GM12878 (cell line): Measurements from ENCODE around the gene CORO7. TPM values are rescaled to one million over a fixed set of nuclear protein-coding genes. Genes with fewer than 3 reads are reported as not detected.

Experiments
- BHLHE40 ChIP-seq, 2 experiments: fragments of 450-650 bp in 1 of 2; IDR thresholded peaks; 2 replicates each; pipeline ENCODE4 v1.6.1; 2011 to 2017; ENCODE audit warnings: low read depth in 2 of 2, borderline replicate concordance in 1 of 2, improper control_type of control experiment in 1 of 2, low read length in 1 of 2, mild to moderate bottlenecking in 1 of 2
- CEBPB ChIP-seq, 2 experiments: fragments of 150-350 bp in 1 of 2; IDR thresholded peaks; 2 replicates each; pipeline ENCODE4 v1.6.1; 2012 to 2014; ENCODE audit warnings: low read depth in 2 of 2, low read length in 2 of 2, borderline replicate concordance in 1 of 2, inconsistent platforms in 1 of 2
- ESRRA ChIP-seq: IDR thresholded peaks from 2 replicates; pipeline ENCODE4 v1.6.1; 2012; ENCODE audit warnings: mild to moderate bottlenecking, low read length, improper control_type of control experiment
- EZH2 ChIP-seq: IDR thresholded peaks from 2 replicates; pipeline ENCODE4 v1.6.1; 2012; ENCODE audit warnings: low read depth, mild to moderate bottlenecking, control low read depth, inconsistent platforms, low read length, borderline replicate concordance; ENCODE audit not compliant: control insufficient read depth
- IRF4 ChIP-seq: IDR thresholded peaks from 2 replicates; pipeline ENCODE4 v1.6.1; 2011; ENCODE audit warnings: low read depth, low read length
- MEF2B ChIP-seq: fragments of 450-650 bp; IDR thresholded peaks from 2 replicates; pipeline ENCODE4 v1.6.1; 2018; ENCODE audit warnings: mild to moderate bottlenecking, moderate library complexity; ENCODE audit not compliant: partially characterized antibody, poor library complexity, severe bottlenecking
- POLR2AphosphoS2 ChIP-seq: IDR thresholded peaks from 2 replicates; pipeline ENCODE4 v1.6.1; 2011; ENCODE audit warnings: low read depth, mild to moderate bottlenecking, low read length, improper control_type of control experiment, moderate library complexity
- POU2F2 ChIP-seq: IDR thresholded peaks from 3 replicates; pipeline ENCODE4 v1.6.1; 2011; ENCODE audit warnings: low read depth, mild to moderate bottlenecking, low read length, borderline replicate concordance
- RCOR1 ChIP-seq: conservative IDR thresholded peaks from 2 replicates; pipeline ENCODE4 v1.6.1; 2012; ENCODE audit warnings: low read depth, low read length, improper control_type of control experiment
- SIX5 ChIP-seq: IDR thresholded peaks from 2 replicates; pipeline ENCODE4 v1.6.1; 2011; ENCODE audit warnings: mild to moderate bottlenecking, low read depth, low read length, moderate library complexity; ENCODE audit not compliant: severe bottlenecking
- STAT1 ChIP-seq: fragments of 450-650 bp; conservative IDR thresholded peaks from 2 replicates; pipeline ENCODE4 v1.6.1; 2014; ENCODE audit warnings: antibody characterized with exemption, mild to moderate bottlenecking
- YBX1 ChIP-seq: fragments of 450-650 bp; IDR thresholded peaks from 2 replicates; pipeline ENCODE4 v1.6.1; 2016; ENCODE audit warnings: antibody characterized with exemption
- ZNF207 ChIP-seq: fragments of 450-650 bp; IDR thresholded peaks from 2 replicates; pipeline ENCODE4 v1.6.1; 2014; ENCODE audit warnings: antibody characterized with exemption, mild to moderate bottlenecking, borderline replicate concordance
- polyA plus RNA-seq, 11 experiments: library from polyadenylated mRNA; depleted of rRNA in 4 of 11; unstranded in 6 of 11; stranded (reverse) in 5 of 11; fragments of >200 nt; fragmentation: Nextera tagmentation in 4 of 11; fragmentation: Illumina TruSeq in 1 of 11; extraction: Ambion mirVana in 4 of 11; extraction: Trizol in 1 of 11; gene quantifications; 1 replicate in 1 of 11; 2 replicates in 10 of 11; pipeline versions ENCODE4 v1.2.1 to v1.2.3, GENCODE V29; 2011 to 2016; ENCODE audit warnings: inconsistent platforms in 2 of 11, missing spikeins in 2 of 11, low read depth in 1 of 11
- total RNA-seq, 4 experiments: library from RNA; depleted of rRNA in 3 of 4; stranded (reverse); fragments of >200 nt in 3 of 4; fragmentation: Illumina TruSeq in 1 of 4; extraction: Trizol in 1 of 4; gene quantifications; 2 replicates each; pipeline versions ENCODE4 v1.2.1 to v1.2.3, GENCODE V29; 2013 to 2021
- TF ChIP-seq, protein P1 (sequence below): fragments of 450-650 bp; IDR thresholded peaks from 2 replicates; pipeline ENCODE4 v1.6.1; 2016; ENCODE audit warnings: mild to moderate bottlenecking
- TF ChIP-seq, protein P2 (sequence below): IDR thresholded peaks from 2 replicates; pipeline ENCODE4 v1.6.1; 2011; ENCODE audit warnings: borderline replicate concordance, low read depth, mild to moderate bottlenecking, moderate library complexity, mixed read lengths, low read length; ENCODE audit not compliant: insufficient read depth; ENCODE audit errors: extremely low read length

CORO7 gene
- total and polyA plus RNA-seq, 10 of the 15 experiments (the other 5 are each of a cell fraction or from before 2014, with no cell fraction given), result 0.64 to 89.2 (median 43.7) TPM

DNA sequence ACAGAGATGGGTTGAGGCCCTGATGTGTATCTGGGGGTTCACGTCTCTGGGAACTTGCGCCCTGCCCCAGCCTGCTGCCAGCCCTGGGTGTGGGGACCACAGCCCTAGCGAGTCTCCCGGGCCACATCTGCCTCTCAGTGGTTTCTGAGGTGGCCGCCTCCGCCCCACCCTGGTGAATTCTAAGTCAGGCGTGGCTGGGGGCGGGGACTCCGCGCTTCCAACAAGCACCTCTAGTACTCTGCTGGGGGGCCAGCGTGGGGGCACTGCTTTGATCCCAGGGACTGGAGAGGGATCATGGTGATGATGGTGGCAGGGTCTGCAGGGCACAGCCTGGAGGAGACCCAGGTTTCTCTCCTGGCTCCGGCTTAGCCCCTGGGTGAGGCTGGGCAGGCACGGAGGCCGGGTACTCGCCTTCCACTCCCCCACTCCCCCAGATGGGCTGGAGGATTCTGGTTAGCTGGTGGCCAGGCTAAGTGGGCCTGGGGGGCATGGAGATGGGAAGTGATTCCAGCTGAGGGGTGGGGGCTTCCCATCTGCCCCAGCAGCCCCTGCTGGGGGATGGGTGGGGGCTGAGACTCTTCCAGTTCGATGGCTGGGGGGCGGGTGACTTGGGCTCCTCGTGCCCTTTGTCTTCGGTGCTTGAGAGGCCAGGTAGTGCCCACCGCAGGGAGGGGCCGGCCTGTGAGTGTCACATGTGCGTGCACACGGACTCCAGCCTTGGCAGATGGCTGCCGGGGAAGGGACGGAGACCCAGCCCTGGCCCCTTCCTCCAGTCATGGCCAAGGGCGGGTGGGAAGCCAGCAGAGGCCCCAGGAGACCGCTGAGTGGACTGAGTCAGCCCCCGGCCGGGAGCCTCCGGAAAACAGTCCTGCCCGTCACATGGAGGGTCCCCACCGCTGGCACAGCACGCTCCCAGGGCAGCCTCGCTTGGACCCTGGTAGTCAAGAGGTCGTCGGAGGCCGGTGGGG, 96.7 kb downstream of the CORO7 start (continued):
- no peak for TF ChIP-seq ZNF207
- TF ChIP-seq IRF4, result no peak
- no peak for TF ChIP-seq SIX5
- TF ChIP-seq POLR2AphosphoS2, result no peak
- TF ChIP-seq, protein P1, sequence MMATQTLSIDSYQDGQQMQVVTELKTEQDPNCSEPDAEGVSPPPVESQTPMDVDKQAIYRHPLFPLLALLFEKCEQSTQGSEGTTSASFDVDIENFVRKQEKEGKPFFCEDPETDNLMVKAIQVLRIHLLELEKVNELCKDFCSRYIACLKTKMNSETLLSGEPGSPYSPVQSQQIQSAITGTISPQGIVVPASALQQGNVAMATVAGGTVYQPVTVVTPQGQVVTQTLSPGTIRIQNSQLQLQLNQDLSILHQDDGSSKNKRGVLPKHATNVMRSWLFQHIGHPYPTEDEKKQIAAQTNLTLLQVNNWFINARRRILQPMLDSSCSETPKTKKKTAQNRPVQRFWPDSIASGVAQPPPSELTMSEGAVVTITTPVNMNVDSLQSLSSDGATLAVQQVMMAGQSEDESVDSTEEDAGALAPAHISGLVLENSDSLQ, result no peak
- no peak for TF ChIP-seq ESRRA
- TF ChIP-seq CEBPB (IDR thresholded peaks at IDR 0.05; ENCODE audit: borderline replicate concordance in 1 of 2, low read depth in 2 of 2, low read length in 2 of 2), result no peak
- TF ChIP-seq, protein P2, sequence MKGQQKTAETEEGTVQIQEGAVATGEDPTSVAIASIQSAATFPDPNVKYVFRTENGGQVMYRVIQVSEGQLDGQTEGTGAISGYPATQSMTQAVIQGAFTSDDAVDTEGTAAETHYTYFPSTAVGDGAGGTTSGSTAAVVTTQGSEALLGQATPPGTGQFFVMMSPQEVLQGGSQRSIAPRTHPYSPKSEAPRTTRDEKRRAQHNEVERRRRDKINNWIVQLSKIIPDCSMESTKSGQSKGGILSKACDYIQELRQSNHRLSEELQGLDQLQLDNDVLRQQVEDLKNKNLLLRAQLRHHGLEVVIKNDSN, result no peak
- TF ChIP-seq EZH2, result no peak
- no peak for TF ChIP-seq POU2F2
- peak; percentile 59 to 84; a peak in 3 of 4 replicates for TF ChIP-seq BHLHE40 (IDR thresholded peaks at IDR 0.05; ENCODE audit: borderline replicate concordance in 1 of 2, low read depth in 2 of 2, low read length in 1 of 2)
- TF ChIP-seq YBX1, result no peak
- TF ChIP-seq MEF2B, result peak; percentile 42
- TF ChIP-seq STAT1, result no peak
- no peak for TF ChIP-seq RCOR1
- TF ChIP-seq, all 136 proteins: peak for 14
